IPS-NIHi11 (cell line): ENCODE results near the gene TLN1.

ENCODE experiments used
- DNase-seq: peaks from one replicate; pipeline ENCODE4 v3.0.0; 2012; ENCODE audit warnings: mixed read lengths, low spot score

Gene TLN1

GRCh38 chr9:35661756-35662350 is 70.1 kb downstream of the TLN1 start:
- DNase-seq: no peak

GRCh38 chr9:35660966-35661415 is 71.0 kb downstream of the TLN1 start:
- DNase-seq: no peak

GRCh38 chr9:35659340-35659739 is 72.7 kb downstream of the TLN1 start:
- no peak for DNase-seq

GRCh38 chr9:35658968-35659220 is 73.1 kb downstream of the TLN1 start:
- no peak for DNase-seq

GRCh38 chr9:35658137-35658967 is 73.6 kb downstream of the TLN1 start, which contains the start of gene CCDC107:
Gene CCDC107, plus strand, starts transcription at chr9:35658292. Its CDS starts 88 bp downstream, at chr9:35658380.
- DNase-seq: peak; percentile 92

GRCh38 chr9:35657546-35658136 is 74.4 kb downstream of the TLN1 start, which contains the start of gene RMRP:
Gene RMRP, minus strand, starts transcription at chr9:35658019.
- peak; percentile 88 for DNase-seq

GRCh38 chr9:35656831-35657545 is 75.0 kb downstream of the TLN1 start:
- DNase-seq: no peak

GRCh38 chr9:35656348-35656747 is 75.6 kb downstream of the TLN1 start:
- no peak for DNase-seq

GRCh38 chr9:35653611-35654010 is 78.4 kb downstream of the TLN1 start:
- no peak for DNase-seq

- DNase-seq: no peak
These were observed 79.2 kb downstream of the TLN1 start for GRCh38 chr9:35652829-35653209.

GRCh38 chr9:35651956-35652828 is 79.8 kb downstream of the TLN1 start:
- DNase-seq: no peak

- no peak for DNase-seq
These were observed 81.4 kb downstream of the TLN1 start, which contains the start of gene SIT1 for GRCh38 chr9:35650341-35651158. Gene SIT1, minus strand, starts transcription at chr9:35650931. Its CDS starts 78 bp downstream, at chr9:35650853.

- no peak for DNase-seq
These were observed 82.3 kb downstream of the TLN1 start for GRCh38 chr9:35649431-35650340.
